ENCODE data around the gene PLAU.

DNA sequence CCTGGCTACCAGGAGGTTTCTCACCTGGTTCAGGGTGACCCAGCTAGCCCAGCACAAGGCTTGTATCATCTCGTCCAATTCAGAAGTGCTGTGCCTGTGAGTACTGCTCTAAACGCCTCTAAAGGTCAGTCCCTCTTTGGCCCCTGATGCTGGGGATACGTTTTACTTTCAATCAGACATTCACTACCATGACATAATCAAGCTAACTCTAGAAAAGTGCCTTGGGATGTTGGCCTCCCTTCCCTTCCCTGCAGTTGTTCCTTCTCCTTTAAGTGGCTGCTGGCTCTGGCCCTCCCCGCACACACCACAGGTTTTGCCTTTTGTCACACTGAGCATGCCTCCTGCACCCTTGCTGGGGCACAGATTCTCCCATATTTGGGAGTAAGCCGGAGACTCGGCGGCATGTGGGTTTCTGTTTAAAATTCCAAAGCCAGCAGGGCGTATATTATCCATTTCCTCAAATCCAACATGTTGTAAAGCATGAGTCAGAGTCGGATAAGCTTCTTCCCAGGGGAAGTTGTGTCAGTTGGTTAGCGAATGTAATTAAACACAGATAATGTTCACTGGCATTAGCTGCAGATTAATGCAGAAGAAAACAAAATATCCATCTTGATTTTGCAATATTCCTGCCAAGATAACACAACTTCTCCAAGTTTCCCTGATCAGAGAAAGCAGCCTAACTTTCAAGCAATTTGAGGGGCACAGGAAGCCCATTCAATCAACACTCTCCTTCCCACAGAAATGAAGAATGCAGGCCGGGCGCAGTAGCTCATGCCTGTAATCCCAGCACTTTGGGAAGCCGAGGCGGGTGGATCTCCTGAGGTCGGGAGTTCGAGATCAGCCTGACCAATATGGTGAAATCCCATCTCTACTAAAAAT is 55.2 kb downstream of the PLAU start:
- TF ChIP-seq, protein P1, sequence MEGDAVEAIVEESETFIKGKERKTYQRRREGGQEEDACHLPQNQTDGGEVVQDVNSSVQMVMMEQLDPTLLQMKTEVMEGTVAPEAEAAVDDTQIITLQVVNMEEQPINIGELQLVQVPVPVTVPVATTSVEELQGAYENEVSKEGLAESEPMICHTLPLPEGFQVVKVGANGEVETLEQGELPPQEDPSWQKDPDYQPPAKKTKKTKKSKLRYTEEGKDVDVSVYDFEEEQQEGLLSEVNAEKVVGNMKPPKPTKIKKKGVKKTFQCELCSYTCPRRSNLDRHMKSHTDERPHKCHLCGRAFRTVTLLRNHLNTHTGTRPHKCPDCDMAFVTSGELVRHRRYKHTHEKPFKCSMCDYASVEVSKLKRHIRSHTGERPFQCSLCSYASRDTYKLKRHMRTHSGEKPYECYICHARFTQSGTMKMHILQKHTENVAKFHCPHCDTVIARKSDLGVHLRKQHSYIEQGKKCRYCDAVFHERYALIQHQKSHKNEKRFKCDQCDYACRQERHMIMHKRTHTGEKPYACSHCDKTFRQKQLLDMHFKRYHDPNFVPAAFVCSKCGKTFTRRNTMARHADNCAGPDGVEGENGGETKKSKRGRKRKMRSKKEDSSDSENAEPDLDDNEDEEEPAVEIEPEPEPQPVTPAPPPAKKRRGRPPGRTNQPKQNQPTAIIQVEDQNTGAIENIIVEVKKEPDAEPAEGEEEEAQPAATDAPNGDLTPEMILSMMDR (conservative IDR thresholded peaks at IDR 0.05 in 1 of 2, IDR thresholded peaks at IDR 0.05 in 1 of 2; ENCODE audit: low read depth in 1 of 2, low read length in 2 of 2): no peak
- TF ChIP-seq EZH2 (IDR thresholded peaks at IDR 0.05; ENCODE audit: low read length, missing control alignments): no peak
